Measurements from ENCODE around the gene PRKCZ.
A peak's percentile ranks its signal among the peaks of the same experiment; 100 is the strongest.
"Not testable (repeated sequence)": the region's sequence is repeated elsewhere in the genome, so short reads cannot be mapped to it uniquely, and the experiment has no call there.

PRKCZ gene

GRCh38 chr1:2137257-2138121 is 87.3 kb downstream of the PRKCZ start:
- ATAC-seq: no peak

- not testable (repeated sequence) for ATAC-seq
Measured at GRCh38 chr1:2139156-2139555, 88.9 kb downstream of the PRKCZ start.

- no peak for ATAC-seq
Measured at GRCh38 chr1:2141025-2141424, 90.8 kb downstream of the PRKCZ start.

- ATAC-seq: no peak
Measured at GRCh38 chr1:2143814-2144500, 93.7 kb downstream of the PRKCZ start.

GRCh38 chr1:2144501-2145090 is 94.4 kb downstream of the PRKCZ start:
- ATAC-seq: no peak

GRCh38 chr1:2145946-2146835 is 96.0 kb downstream of the PRKCZ start:
- ATAC-seq: peak in 1 of 2 donors; percentile 30

- ATAC-seq: no peak
Measured at GRCh38 chr1:2146836-2147517, 96.8 kb downstream of the PRKCZ start.

GRCh38 chr1:2147869-2148268 is 97.7 kb downstream of the PRKCZ start:
- not testable (repeated sequence) for ATAC-seq

- ATAC-seq: peak; percentile 66 to 68
Measured at GRCh38 chr1:2148691-2149090, 98.5 kb downstream of the PRKCZ start.

GRCh38 chr1:2150801-2151200 is 100.6 kb downstream of the PRKCZ start:
- ATAC-seq: no peak

GRCh38 chr1:2151252-2151651 is 101.0 kb downstream of the PRKCZ start:
- ATAC-seq: no peak

GRCh38 chr1:2151911-2152310 is 101.7 kb downstream of the PRKCZ start:
- ATAC-seq: no peak

- peak in 1 of 2 donors; percentile 14 for ATAC-seq
Measured at GRCh38 chr1:2152954-2153353, 102.7 kb downstream of the PRKCZ start.

GRCh38 chr1:2154022-2154421 is 103.8 kb downstream of the PRKCZ start:
- no peak for ATAC-seq

GRCh38 chr1:2155147-2155598 is 105.0 kb downstream of the PRKCZ start:
- ATAC-seq: no peak

- no peak for ATAC-seq
Measured at GRCh38 chr1:2155788-2156187, 105.6 kb downstream of the PRKCZ start.

GRCh38 chr1:2156866-2157265 is 106.7 kb downstream of the PRKCZ start:
- no peak for ATAC-seq

GRCh38 chr1:2157856-2158255 is 107.6 kb downstream of the PRKCZ start:
- ATAC-seq: no peak

- ATAC-seq: no peak
Measured at GRCh38 chr1:2158272-2158671, 108.1 kb downstream of the PRKCZ start.

GRCh38 chr1:2159124-2159523 is 108.9 kb downstream of the PRKCZ start:
- ATAC-seq: no peak

- ATAC-seq: no peak
Measured at GRCh38 chr1:2160451-2161300, 110.5 kb downstream of the PRKCZ start.
